Amygdala (tissue), 56 donors: Measurements from ENCODE around the gene HS6ST3.
"Not testable (repeated sequence)": the region's sequence is repeated elsewhere in the genome, so short reads cannot be mapped to it uniquely, and the experiment has no call there.

Source experiments
- DNase-seq, 56 donors: peaks; one replicate each; lab custom pipeline; 2025; lab: John Stamatoyannopoulos, UW

Gene HS6ST3

GRCh38 chr13:96091164-96092117, 1.5 kb downstream of the HS6ST3 start:
- DNase-seq = peak in 26 of 56 donors; percentile 1 to 36 (median 5)

- DNase-seq = no peak
These were observed 3.5 kb downstream of the HS6ST3 start for GRCh38 chr13:96093296-96094006.

GRCh38 chr13:96100457-96101220, 10.7 kb downstream of the HS6ST3 start:
- no peak for DNase-seq

GRCh38 chr13:96104516-96104915, 14.6 kb downstream of the HS6ST3 start:
- DNase-seq = no peak

- DNase-seq = not testable (repeated sequence)
These were observed 18.2 kb downstream of the HS6ST3 start for GRCh38 chr13:96108072-96108471.

- no peak for DNase-seq
These were observed 19.2 kb downstream of the HS6ST3 start for GRCh38 chr13:96109125-96109524.

- no peak for DNase-seq
These were observed 23.0 kb downstream of the HS6ST3 start for GRCh38 chr13:96112936-96113335.

GRCh38 chr13:96115368-96115767, 25.5 kb downstream of the HS6ST3 start:
- not testable (repeated sequence) for DNase-seq

GRCh38 chr13:96119921-96120320, 30.0 kb downstream of the HS6ST3 start:
- no peak for DNase-seq

- DNase-seq = no peak
These were observed 41.0 kb downstream of the HS6ST3 start for GRCh38 chr13:96130818-96131340.

- DNase-seq = peak in 1 of 56 donors; percentile 12
These were observed 51.1 kb downstream of the HS6ST3 start for GRCh38 chr13:96141032-96141431.

- no peak for DNase-seq
These were observed 69.8 kb downstream of the HS6ST3 start for GRCh38 chr13:96159725-96160124.

GRCh38 chr13:96161141-96161540, 71.2 kb downstream of the HS6ST3 start:
- no peak for DNase-seq

- no peak for DNase-seq
These were observed 75.9 kb downstream of the HS6ST3 start for GRCh38 chr13:96165840-96166239.

GRCh38 chr13:96172066-96172465, 82.2 kb downstream of the HS6ST3 start:
- DNase-seq = no peak

- DNase-seq = no peak
These were observed 88.9 kb downstream of the HS6ST3 start for GRCh38 chr13:96178759-96179158.

GRCh38 chr13:96179309-96179708, 89.4 kb downstream of the HS6ST3 start:
- no peak for DNase-seq

- DNase-seq = no peak
These were observed 92.0 kb downstream of the HS6ST3 start for GRCh38 chr13:96181911-96182310.

- DNase-seq = no peak
These were observed 95.9 kb downstream of the HS6ST3 start for GRCh38 chr13:96185818-96186217.

GRCh38 chr13:96191367-96191766, 101.5 kb downstream of the HS6ST3 start:
- DNase-seq = no peak
